GM21717 (cell line): Measurements from ENCODE around the gene MPC2.
"Not testable (repeated sequence)": the region's sequence is repeated elsewhere in the genome, so short reads cannot be mapped to it uniquely, and the experiment has no call there.

Source experiments
- ATAC-seq: cut with Tn5 transposase; IDR thresholded peaks from one replicate; pipeline ENCODE4 v1.9.1; 2021; ENCODE audit warnings: mild to moderate bottlenecking, moderate library complexity; ENCODE audit not compliant: unreplicated experiment

MPC2 gene

GRCh38 chr1:167935216-167936067 is 1.4 kb downstream of the MPC2 start:
- peak; percentile 11 for ATAC-seq

GRCh38 chr1:167934426-167935215 is 2.3 kb downstream of the MPC2 start:
- no peak for ATAC-seq

- no peak for ATAC-seq
These were observed 3.1 kb downstream of the MPC2 start for GRCh38 chr1:167933788-167934187.

DNA sequence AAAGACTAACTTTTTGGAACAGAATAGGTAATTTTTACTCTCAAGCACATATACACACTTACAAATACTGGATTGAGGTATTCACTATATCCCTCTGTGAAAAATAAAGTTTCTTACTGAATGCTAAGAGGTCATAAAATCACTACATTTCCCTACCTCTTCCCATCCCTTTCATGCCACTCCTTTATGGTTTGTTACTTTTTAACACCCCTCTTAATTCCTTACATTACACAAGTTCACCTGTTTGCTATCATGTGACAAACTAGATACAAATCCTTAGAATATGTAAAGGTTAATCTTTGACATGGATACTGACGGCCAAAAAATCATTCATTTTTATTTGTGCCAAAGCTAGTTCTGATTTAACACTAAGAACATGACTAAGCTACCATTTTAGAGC is 7.1 kb downstream of the MPC2 start:
- no peak for ATAC-seq

DNA sequence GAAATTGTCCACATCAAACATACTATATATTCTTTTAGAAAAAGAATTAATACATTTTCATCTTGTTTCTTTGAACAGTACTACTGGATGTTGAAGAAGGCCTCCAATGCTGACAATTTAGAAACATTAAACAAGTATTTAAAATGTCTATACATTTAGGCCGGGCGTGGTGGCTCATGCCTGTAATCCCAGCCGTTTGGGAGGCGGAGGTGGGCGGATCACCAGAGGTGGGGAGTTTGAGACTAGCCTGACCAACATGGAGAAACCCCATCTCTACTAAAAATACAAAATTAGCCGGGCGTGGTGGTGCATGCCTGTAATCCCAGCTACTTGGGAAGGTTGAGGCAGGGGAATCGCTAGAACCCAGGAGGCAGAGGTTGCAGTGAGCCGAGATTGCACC is 8.0 kb downstream of the MPC2 start:
- not testable (repeated sequence) for ATAC-seq

DNA sequence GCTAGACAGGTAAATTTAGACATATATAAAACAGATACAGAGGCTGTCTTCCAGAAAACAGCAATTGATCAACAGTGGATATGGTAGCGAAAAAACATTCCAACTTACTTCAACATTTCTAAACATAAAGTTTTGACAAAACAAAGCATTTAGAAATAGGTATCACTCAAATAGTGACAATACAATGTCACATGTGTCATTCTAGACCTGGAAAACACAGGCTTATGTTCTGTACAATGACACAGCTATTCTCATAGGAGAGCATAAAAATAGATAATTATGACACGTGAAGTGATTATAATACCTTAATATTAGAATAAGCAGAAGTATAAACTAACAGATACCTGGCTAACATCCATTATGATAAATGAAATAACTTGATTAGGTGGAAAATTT is 8.4 kb downstream of the MPC2 start:
- no peak for ATAC-seq

- no peak for ATAC-seq
These were observed 9.7 kb downstream of the MPC2 start for GRCh38 chr1:167927046-167927754.

DNA sequence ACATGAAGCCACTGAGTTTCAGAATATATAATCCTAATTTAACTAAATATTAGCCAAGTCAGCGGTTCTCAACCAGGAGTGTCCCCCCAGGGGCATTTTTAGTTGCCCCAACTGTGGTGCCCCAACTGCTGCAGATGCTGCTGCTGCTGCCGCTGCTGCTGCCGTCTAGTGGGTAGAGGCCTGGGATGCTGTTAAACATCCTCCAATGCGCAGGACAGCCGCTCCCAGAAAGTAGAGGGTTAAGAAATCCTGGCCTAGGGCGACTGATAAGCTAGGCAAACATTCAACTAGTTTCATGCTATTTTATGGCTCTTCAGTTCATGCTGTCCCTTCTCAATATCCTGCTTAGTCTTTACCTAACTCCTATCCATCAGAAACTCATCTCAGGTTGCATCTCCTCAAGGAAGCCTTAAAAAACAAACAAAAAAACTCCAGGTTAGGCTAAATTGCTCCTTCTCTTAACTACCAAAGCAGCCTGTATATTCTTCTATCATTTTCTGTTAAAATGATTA is 10.3 kb downstream of the MPC2 start:
- ATAC-seq, result no peak

DNA sequence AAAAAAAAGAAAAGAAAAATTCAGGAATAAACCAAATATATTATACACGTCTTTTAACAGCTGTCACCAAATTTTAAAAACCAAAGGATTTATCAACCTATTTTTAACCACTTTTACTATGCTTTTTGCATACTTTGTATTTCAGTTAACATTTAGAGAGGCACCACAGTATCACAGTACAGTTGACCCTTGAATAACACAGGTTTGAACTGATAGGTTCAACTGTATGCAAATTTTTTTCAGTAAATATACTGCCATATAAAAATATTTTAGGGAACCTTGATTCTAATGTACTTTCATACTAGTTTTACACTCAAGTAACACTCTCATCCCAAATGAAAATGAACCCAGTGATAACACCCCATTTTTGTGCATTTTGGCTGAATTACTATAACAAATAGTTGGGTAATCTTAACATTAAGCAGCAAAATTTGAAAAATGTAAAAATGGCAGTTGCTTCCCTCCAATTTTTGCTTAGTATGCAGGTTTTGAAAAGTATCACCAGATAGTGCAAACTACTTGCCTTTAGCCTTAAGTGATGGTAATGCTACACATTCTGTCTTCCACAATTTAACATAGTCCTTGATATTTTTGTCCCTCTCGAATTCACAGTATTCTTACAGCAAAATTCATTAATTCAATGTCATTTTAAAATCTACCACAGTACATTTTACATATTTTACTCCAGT is 12.2 kb downstream of the MPC2 start:
- no peak for ATAC-seq

DNA sequence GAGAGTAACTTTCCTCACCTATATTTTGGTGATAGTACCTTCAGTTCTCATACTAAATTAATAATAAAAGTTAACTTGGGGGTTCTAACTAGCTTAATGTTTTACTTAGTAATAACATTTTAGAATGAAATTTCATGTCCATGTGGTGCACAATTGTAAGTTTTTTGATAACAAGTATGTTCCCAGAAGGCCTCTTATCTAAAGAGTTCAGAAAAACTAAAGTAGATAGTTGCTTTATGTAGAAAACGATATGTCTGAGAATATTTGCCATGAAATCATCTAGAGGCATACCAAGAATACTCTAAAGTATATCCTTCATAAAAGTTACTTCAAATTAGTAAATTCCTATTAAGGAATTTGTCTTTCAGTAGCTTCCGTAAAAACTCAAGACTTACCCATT is 12.8 kb downstream of the MPC2 start:
- no peak for ATAC-seq

- no peak for ATAC-seq
These were observed 13.4 kb downstream of the MPC2 start for GRCh38 chr1:167923324-167924056.

DNA sequence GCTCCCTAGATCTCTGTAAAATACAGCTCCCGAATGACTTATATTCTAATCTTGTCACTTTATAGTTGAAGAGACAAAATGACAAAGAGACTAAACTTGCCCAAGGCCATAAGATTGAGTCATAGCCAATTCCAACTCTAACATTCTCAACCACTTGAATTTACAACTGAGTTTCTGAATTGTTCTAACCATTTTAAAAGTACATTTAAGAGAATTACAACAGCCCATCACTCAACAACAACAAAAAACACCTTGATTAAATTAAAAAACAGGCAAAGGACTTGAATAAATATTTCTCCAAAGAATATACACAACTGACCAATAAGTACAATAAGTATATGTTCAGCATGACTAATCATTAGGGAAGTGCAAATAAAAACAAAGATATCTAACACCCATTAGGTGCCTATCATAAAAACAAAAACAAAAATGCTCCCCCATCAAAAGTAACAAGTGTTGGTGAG is 14.2 kb downstream of the MPC2 start:
- ATAC-seq, result no peak

GRCh38 chr1:167922023-167922422 is 14.8 kb downstream of the MPC2 start:
- ATAC-seq, result no peak

GRCh38 chr1:167916766-167917511 is 19.9 kb downstream of the MPC2 start:
- no peak for ATAC-seq

DNA sequence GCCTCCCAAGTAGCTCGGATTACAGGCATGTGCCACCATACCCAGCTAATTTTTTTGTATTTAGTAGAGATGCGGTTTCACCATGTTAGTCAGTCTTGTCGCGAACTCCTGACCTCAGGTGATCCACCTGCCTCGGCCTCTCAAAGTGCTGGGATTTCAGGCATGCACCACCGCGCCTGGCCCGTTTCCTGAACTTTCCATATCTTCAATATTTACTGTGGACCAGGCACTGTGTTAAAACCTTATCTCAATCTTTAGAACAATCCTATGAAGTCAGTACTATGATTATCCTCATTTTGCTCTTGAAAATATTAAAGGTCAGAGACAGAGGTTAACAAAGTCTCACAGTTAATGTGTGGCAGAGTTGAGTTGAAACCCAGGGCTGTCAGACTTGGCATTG is 21.3 kb downstream of the MPC2 start:
- no peak for ATAC-seq

DNA sequence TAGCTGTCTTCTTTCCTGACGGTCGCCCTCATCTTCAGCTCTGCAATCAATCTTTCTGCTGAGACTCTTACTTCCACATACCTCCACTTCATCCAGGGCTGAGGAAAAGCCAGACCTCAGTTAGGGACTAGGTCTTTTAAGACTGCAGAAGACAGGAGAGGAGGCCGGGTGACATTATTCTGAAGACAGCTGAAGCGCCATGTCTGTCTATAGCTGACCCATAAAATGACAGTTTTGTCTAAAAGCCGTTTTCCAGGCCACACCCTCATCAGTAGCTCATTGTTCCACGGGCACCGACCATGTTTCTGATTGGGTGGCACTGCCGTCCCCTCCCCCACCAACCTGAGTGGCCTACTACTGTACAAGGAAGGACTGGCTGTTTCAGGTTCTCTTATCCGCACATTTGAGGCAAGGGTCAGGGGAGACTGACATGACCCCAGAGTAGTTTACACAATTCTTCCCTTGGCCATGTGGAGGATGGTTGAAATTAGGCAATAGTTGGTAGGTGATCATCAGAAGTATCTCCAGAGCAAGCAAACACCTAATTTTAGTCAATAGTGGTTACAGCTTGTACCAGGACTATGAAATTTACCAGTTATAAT is 22.9 kb downstream of the MPC2 start, which contains the start of gene ADCY10:
Gene ADCY10, minus strand, starts transcription at position 240 of the 602 bp plus-strand sequence. CDS start 8,994 bp downstream, outside the sequence.
- ATAC-seq, result no peak

GRCh38 chr1:167912294-167912693 is 24.6 kb downstream of the MPC2 start:
- ATAC-seq, result no peak

GRCh38 chr1:167911413-167911812 is 25.5 kb downstream of the MPC2 start:
- ATAC-seq, result no peak

GRCh38 chr1:167910530-167910929 is 26.3 kb downstream of the MPC2 start:
- no peak for ATAC-seq
